Activated CD8-positive, alpha-beta memory T cell treated with anti-CD3 and anti-CD28 coated beads, Interleukin-2, amount 10 ng/mL, durations not matched to agents 7 days and 5 days (primary cell): ENCODE results near the gene FANCL. TPM values are rescaled to one million over a fixed set of nuclear protein-coding genes. Genes with fewer than 3 reads are reported as not detected.
"Not testable (repeated sequence)": the region's sequence is repeated elsewhere in the genome, so short reads cannot be mapped to it uniquely, and the experiment has no call there.

Experiments used
- ATAC-seq: fragments of 150-1000 bp; cut with Tn5 transposase; one replicate; pipeline ENCODE4 v1.10.0; 2021; ENCODE audit warnings: moderate library complexity
- CTCF ChIA-PET: fragments of 350-600 bp; sonication (Branson Sonifier 250); formaldehyde crosslinking; loops from one replicate; lab custom pipeline; 2021; ENCODE audit warnings: antibody characterized with exemption; lab: Charles Lee
- DNase-seq: peaks from one replicate; pipeline ENCODE4 v3.0.0-alpha.2; 2020
- H3K27ac Mint-ChIP-seq: one replicate; pipeline ENCODE4 v1.8.0; 2021; ENCODE audit warnings: mild to moderate bottlenecking, mixed read lengths
- H3K27me3 Mint-ChIP-seq: one replicate; pipeline ENCODE4 v1.8.0; 2021; ENCODE audit warnings: mixed read lengths
- H3K36me3 Mint-ChIP-seq: one replicate; pipeline ENCODE4 v1.8.0; 2021; ENCODE audit warnings: mild to moderate bottlenecking, mixed read lengths
- H3K4me1 Mint-ChIP-seq: one replicate; pipeline ENCODE4 v1.8.0; 2021; ENCODE audit warnings: mixed read lengths
- H3K4me3 Mint-ChIP-seq: one replicate; pipeline ENCODE4 v1.8.0; 2021; ENCODE audit warnings: mild to moderate bottlenecking, moderate library complexity, mixed read lengths
- H3K9me3 Mint-ChIP-seq: one replicate; pipeline ENCODE4 v1.8.0; 2022; ENCODE audit warnings: low read depth, mixed read lengths
- total RNA-seq, 2 experiments: library from RNA; stranded (reverse); gene quantifications; one replicate each; pipeline ENCODE4 v1.2.3, GENCODE V29; 2021

The FANCL gene
- total RNA-seq, 2 experiments from 2014 or later, result 26.5 to 28.2 TPM

- no peak overlapping the region for H3K27ac Mint-ChIP-seq
- no peaks in the 10 kb centered on the region for H3K4me1 Mint-ChIP-seq
- DNase-seq, result no peak
- H3K4me3 Mint-ChIP-seq, result no peak overlapping the region
- no peaks in the 10 kb centered on the region for H3K27me3 Mint-ChIP-seq
- CTCF ChIA-PET, result no interaction called here
- H3K9me3 Mint-ChIP-seq, result no peaks in the 10 kb centered on the region
- peaks cover 8% of the 10 kb centered on the region for H3K36me3 Mint-ChIP-seq
- no peak for ATAC-seq
These were observed 45.5 kb downstream of the FANCL start for GRCh38 chr2:58195662-58196061.

- Mint-ChIP-seq H3K9me3 (no peaks in the 10 kb centered on the region), H3K4me1 (no peaks in the 10 kb centered on the region), H3K4me3 (no peak overlapping the region), H3K36me3 (peaks cover 12% of the 10 kb centered on the region), H3K27me3 (no peaks in the 10 kb centered on the region), H3K27ac (no peak overlapping the region)
- ATAC-seq (no peak), DNase-seq (no peak)
- CTCF ChIA-PET, result no interaction called here
These were observed 46.7 kb downstream of the FANCL start for GRCh38 chr2:58194458-58194857.

GRCh38 chr2:58187022-58187421 lies 54.1 kb downstream of the FANCL start:
- H3K27ac Mint-ChIP-seq, CTCF ChIA-PET, DNase-seq, H3K27me3 Mint-ChIP-seq, ATAC-seq, H3K4me1 Mint-ChIP-seq, H3K4me3 Mint-ChIP-seq, H3K9me3 Mint-ChIP-seq: not testable (repeated sequence)
- peaks cover 30% of the 10 kb centered on the region for H3K36me3 Mint-ChIP-seq

- Mint-ChIP-seq H3K27me3 (no peaks in the 10 kb centered on the region), H3K9me3 (peaks cover 2% of the 10 kb centered on the region), H3K27ac (no peak overlapping the region), H3K4me1 (no peaks in the 10 kb centered on the region), H3K4me3 (no peak overlapping the region), H3K36me3 (peaks cover 31% of the 10 kb centered on the region)
- ATAC-seq (no peak), DNase-seq (no peak)
- CTCF ChIA-PET, result no interaction called here
These were observed 54.6 kb downstream of the FANCL start for GRCh38 chr2:58186501-58186900.

- DNase-seq, result no peak
- H3K36me3 Mint-ChIP-seq, result peaks cover 42% of the 10 kb centered on the region
- H3K27me3 Mint-ChIP-seq, result no peaks in the 10 kb centered on the region
- H3K9me3 Mint-ChIP-seq, result peaks cover 2% of the 10 kb centered on the region
- H3K4me3 Mint-ChIP-seq, result no peak overlapping the region
- no peak for ATAC-seq
- CTCF ChIA-PET, result no interaction called here
- H3K27ac Mint-ChIP-seq, result no peak overlapping the region
- H3K4me1 Mint-ChIP-seq, result no peaks in the 10 kb centered on the region
These were observed 58.6 kb downstream of the FANCL start for GRCh38 chr2:58182527-58182926.

- Mint-ChIP-seq H3K4me3 (no peak overlapping the region), H3K9me3 (no peaks in the 10 kb centered on the region), H3K36me3 (peaks cover 34% of the 10 kb centered on the region), H3K27ac (no peak overlapping the region), H3K27me3 (no peaks in the 10 kb centered on the region), H3K4me1 (no peaks in the 10 kb centered on the region)
- DNase-seq (no peak), ATAC-seq (no peak)
- CTCF ChIA-PET, result no interaction called here
These were observed 60.5 kb downstream of the FANCL start for GRCh38 chr2:58180635-58181034.

GRCh38 chr2:58180175-58180574 lies 61.0 kb downstream of the FANCL start:
- H3K4me1 Mint-ChIP-seq, H3K4me3 Mint-ChIP-seq, H3K27ac Mint-ChIP-seq, H3K9me3 Mint-ChIP-seq, DNase-seq, ATAC-seq, H3K27me3 Mint-ChIP-seq, CTCF ChIA-PET: not testable (repeated sequence)
- H3K36me3 Mint-ChIP-seq, result peaks cover 36% of the 10 kb centered on the region

- DNase-seq, H3K4me3 Mint-ChIP-seq, ATAC-seq, H3K27me3 Mint-ChIP-seq, H3K4me1 Mint-ChIP-seq, H3K27ac Mint-ChIP-seq, H3K9me3 Mint-ChIP-seq, CTCF ChIA-PET: not testable (repeated sequence)
- H3K36me3 Mint-ChIP-seq, result peaks cover 51% of the 10 kb centered on the region
These were observed 63.9 kb downstream of the FANCL start for GRCh38 chr2:58177187-58177586.

GRCh38 chr2:58171831-58172230 lies 69.3 kb downstream of the FANCL start:
- DNase-seq, H3K4me3 Mint-ChIP-seq, H3K27ac Mint-ChIP-seq, H3K27me3 Mint-ChIP-seq, CTCF ChIA-PET, H3K4me1 Mint-ChIP-seq, ATAC-seq: not testable (repeated sequence)
- H3K9me3 Mint-ChIP-seq, result peaks cover 16% of the 10 kb centered on the region
- peaks cover 51% of the 10 kb centered on the region for H3K36me3 Mint-ChIP-seq

GRCh38 chr2:58170334-58170933 lies 70.7 kb downstream of the FANCL start:
- DNase-seq, H3K4me1 Mint-ChIP-seq, ATAC-seq, CTCF ChIA-PET, H3K27ac Mint-ChIP-seq, H3K4me3 Mint-ChIP-seq, H3K27me3 Mint-ChIP-seq: not testable (repeated sequence)
- H3K36me3 Mint-ChIP-seq, result peaks cover 48% of the 10 kb centered on the region
- H3K9me3 Mint-ChIP-seq, result peaks cover 16% of the 10 kb centered on the region

- Mint-ChIP-seq H3K36me3 (peaks cover 47% of the 10 kb centered on the region), H3K9me3 (peaks cover 16% of the 10 kb centered on the region)
- H3K27me3 Mint-ChIP-seq, ATAC-seq, H3K4me1 Mint-ChIP-seq, CTCF ChIA-PET, DNase-seq, H3K27ac Mint-ChIP-seq, H3K4me3 Mint-ChIP-seq: not testable (repeated sequence)
These were observed 71.3 kb downstream of the FANCL start for GRCh38 chr2:58169845-58170244.

- H3K4me1 Mint-ChIP-seq, H3K27me3 Mint-ChIP-seq, H3K27ac Mint-ChIP-seq, ATAC-seq, H3K4me3 Mint-ChIP-seq, DNase-seq, CTCF ChIA-PET: not testable (repeated sequence)
- Mint-ChIP-seq H3K36me3 (peaks cover 39% of the 10 kb centered on the region), H3K9me3 (peaks cover 12% of the 10 kb centered on the region)
These were observed 73.0 kb downstream of the FANCL start for GRCh38 chr2:58168130-58168529.

GRCh38 chr2:58163913-58164312 lies 77.2 kb downstream of the FANCL start:
- Mint-ChIP-seq H3K27me3 (no peaks in the 10 kb centered on the region), H3K27ac (no peak overlapping the region), H3K9me3 (no peaks in the 10 kb centered on the region), H3K36me3 (peaks cover 27% of the 10 kb centered on the region), H3K4me3 (no peak overlapping the region), H3K4me1 (no peaks in the 10 kb centered on the region)
- ATAC-seq, result no peak
- CTCF ChIA-PET, result no interaction called here
- DNase-seq, result no peak

- H3K36me3 Mint-ChIP-seq, result peaks cover 47% of the 10 kb centered on the region
- CTCF ChIA-PET, result interaction anchor here (0.6 kb wide), 1 partner anchor 40 kb away, joined by 3 read pairs; no protein-coding TSS in a partner anchor
- H3K9me3 Mint-ChIP-seq, result peaks cover 3% of the 10 kb centered on the region
These were observed 82.6 kb downstream of the FANCL start for GRCh38 chr2:58158481-58158880.

More at GRCh38 chr2:58158481-58158880, 82.6 kb downstream of the FANCL start:
- Mint-ChIP-seq H3K4me1 (no peaks in the 10 kb centered on the region), H3K27ac (no peak overlapping the region), H3K4me3 (no peak overlapping the region), H3K27me3 (no peaks in the 10 kb centered on the region)
- no peak for DNase-seq
- no peak for ATAC-seq
